GM23248 (cell line): ENCODE measurements around the gene CEP164.

ENCODE experiments used
- EZH2 ChIP-seq: fragments of 200-600 bp; sonication (generic); IDR thresholded peaks from 2 replicates; pipeline ENCODE4 v1.6.1; 2018; ENCODE audit warnings: antibody characterized with exemption, mild to moderate bottlenecking; ENCODE audit not compliant: insufficient read depth, poor library complexity, severe bottlenecking
- EZH2phosphoT487 ChIP-seq: fragments of 200-600 bp; sonication (generic); IDR thresholded peaks from 2 replicates; pipeline ENCODE4 v1.6.1; 2018; ENCODE audit warnings: antibody characterized with exemption, moderate library complexity, mild to moderate bottlenecking, low read depth; ENCODE audit not compliant: insufficient read depth

- TF ChIP-seq EZH2 (no peak), EZH2phosphoT487 (no peak)
These were observed 60.5 kb downstream of the CEP164 start for GRCh38 chr11:117387992-117388755.
